HEK293 (cell line): ENCODE results near the gene FRA10AC1.

ENCODE experiments used
- CTCF ChIA-PET: fragments of 350-600 bp; formaldehyde crosslinking; extraction: SDS; loops from one replicate; lab custom pipeline; 2021; ENCODE audit warnings: antibody characterized with exemption; lab: Yijun Ruan, JAX
- POLR2A ChIA-PET: fragments of 300-600 bp; formaldehyde crosslinking; extraction: SDS; loops from one replicate; lab custom pipeline; 2020; ENCODE audit warnings: antibody characterized with exemption, inconsistent platforms; lab: Yijun Ruan, JAX
- H3K27ac ChIP-seq: fragments of 200-500 bp; sonication (Bioruptor generic); 2 replicates; pipeline ENCODE4 v1.5.1; 2014; ENCODE audit warnings: low read depth, low read length, control low read depth, inconsistent platforms; ENCODE audit errors: extremely low read depth
- H3K36me3 ChIP-seq, 2 experiments: fragments of 200-500 bp in 1 of 2; sonication (Bioruptor generic) in 1 of 2; 1 replicate in 1 of 2; 2 replicates in 1 of 2; pipeline ENCODE4 v1.5.1; 2014 to 2017; ENCODE audit warnings: inconsistent platforms in 2 of 2, low read length in 2 of 2; ENCODE audit not compliant: control insufficient read depth in 2 of 2, insufficient read depth in 1 of 2
- H3K4me1 ChIP-seq: fragments of 200-500 bp; sonication (Bioruptor generic); 2 replicates; pipeline ENCODE4 v1.5.1; 2014; ENCODE audit warnings: mild to moderate bottlenecking, low read length, inconsistent platforms; ENCODE audit not compliant: control insufficient read depth, insufficient read depth
- H3K4me3 ChIP-seq: 2 replicates; pipeline ENCODE4 v1.5.1; 2011; ENCODE audit warnings: low read depth, mild to moderate bottlenecking, control low read depth, low read length, moderate library complexity
- H3K9me3 ChIP-seq: fragments of 200-500 bp; sonication (Bioruptor generic); 2 replicates; pipeline ENCODE4 v1.5.1; 2014; ENCODE audit warnings: low read depth, low read length, inconsistent platforms; ENCODE audit not compliant: control insufficient read depth, insufficient read depth
- FEZF1 ChIP-seq: fragments of 450-650 bp; formaldehyde crosslinking; IDR thresholded peaks from 2 replicates; pipeline ENCODE4 v1.5.1; 2016; ENCODE audit warnings: missing biosample characterization, missing genetic modification characterization
- GLIS2 ChIP-seq: fragments of 450-650 bp; formaldehyde crosslinking; IDR thresholded peaks from 2 replicates; pipeline ENCODE4 v1.5.1; 2016; ENCODE audit warnings: missing biosample characterization, missing genetic modification characterization
- HOXA7 ChIP-seq: sonication (generic); formaldehyde crosslinking; IDR thresholded peaks from 2 replicates; pipeline ENCODE4 v1.8.1; 2022; ENCODE audit warnings: missing genetic modification reagents, borderline replicate concordance
- HOXC10 ChIP-seq: sonication (generic); formaldehyde crosslinking; IDR thresholded peaks from 2 replicates; pipeline ENCODE4 v1.8.1; 2023; ENCODE audit warnings: mild to moderate bottlenecking, missing genetic modification reagents
- HOXD13 ChIP-seq: sonication (generic); formaldehyde crosslinking; IDR thresholded peaks from 2 replicates; pipeline ENCODE4 v1.8.0; 2022; ENCODE audit warnings: missing genetic modification reagents, borderline replicate concordance
- KLF1 ChIP-seq: fragments of 450-650 bp; formaldehyde crosslinking; IDR thresholded peaks from 2 replicates; pipeline ENCODE4 v1.5.1; 2016; ENCODE audit warnings: missing biosample characterization, missing genetic modification characterization
- KLF17 ChIP-seq: fragments of 450-650 bp; formaldehyde crosslinking; IDR thresholded peaks from 2 replicates; pipeline ENCODE4 v1.5.1; 2016; ENCODE audit warnings: missing biosample characterization, missing genetic modification characterization
- KLF7 ChIP-seq: fragments of 450-650 bp; formaldehyde crosslinking; IDR thresholded peaks from 2 replicates; pipeline ENCODE4 v1.5.1; 2016; ENCODE audit warnings: missing biosample characterization, missing genetic modification characterization, borderline replicate concordance
- KLF8 ChIP-seq: fragments of 450-650 bp; formaldehyde crosslinking; IDR thresholded peaks from 2 replicates; pipeline ENCODE4 v1.5.1; 2016; ENCODE audit warnings: missing biosample characterization, missing genetic modification characterization
- PRDM10 ChIP-seq: fragments of 450-650 bp; formaldehyde crosslinking; IDR thresholded peaks from 2 replicates; pipeline ENCODE4 v1.5.1; 2016; ENCODE audit warnings: missing biosample characterization, missing genetic modification characterization
- SP7 ChIP-seq: fragments of 450-650 bp; formaldehyde crosslinking; IDR thresholded peaks from 2 replicates; pipeline ENCODE4 v1.5.1; 2016; ENCODE audit warnings: missing biosample characterization, missing genetic modification characterization
- ZFP37 ChIP-seq: fragments of 450-650 bp; formaldehyde crosslinking; IDR thresholded peaks from 2 replicates; pipeline ENCODE4 v1.5.1; 2016; ENCODE audit warnings: missing biosample characterization, missing genetic modification characterization
- ZFP69B ChIP-seq: fragments of 450-650 bp; formaldehyde crosslinking; IDR thresholded peaks from 2 replicates; pipeline ENCODE4 v1.5.1; 2016; ENCODE audit warnings: missing biosample characterization, missing genetic modification characterization
- ZNF223 ChIP-seq: fragments of 450-650 bp; formaldehyde crosslinking; IDR thresholded peaks from 2 replicates; pipeline ENCODE4 v1.5.1; 2016; ENCODE audit warnings: missing biosample characterization, missing genetic modification characterization
- ZNF366 ChIP-seq: fragments of 450-650 bp; formaldehyde crosslinking; conservative IDR thresholded peaks from 2 replicates; pipeline ENCODE4 v1.5.1; 2016; ENCODE audit warnings: missing biosample characterization, missing genetic modification characterization
- ZNF391 ChIP-seq: fragments of 450-650 bp; formaldehyde crosslinking; IDR thresholded peaks from 2 replicates; pipeline ENCODE4 v1.5.1; 2016; ENCODE audit warnings: low read depth, missing biosample characterization, missing genetic modification characterization, borderline replicate concordance
- ZNF394 ChIP-seq: fragments of 450-650 bp; formaldehyde crosslinking; IDR thresholded peaks from 2 replicates; pipeline ENCODE4 v1.5.1; 2016; ENCODE audit warnings: missing biosample characterization, missing genetic modification characterization, mild to moderate bottlenecking, moderate library complexity, borderline replicate concordance
- ZNF501 ChIP-seq: fragments of 450-650 bp; formaldehyde crosslinking; IDR thresholded peaks from 2 replicates; pipeline ENCODE4 v1.5.1; 2016; ENCODE audit warnings: missing biosample characterization, missing genetic modification characterization
- ZNF548 ChIP-seq: fragments of 450-650 bp; formaldehyde crosslinking; IDR thresholded peaks from 2 replicates; pipeline ENCODE4 v1.5.1; 2016; ENCODE audit warnings: missing biosample characterization, missing genetic modification characterization
- ZNF555 ChIP-seq: fragments of 450-650 bp; formaldehyde crosslinking; conservative IDR thresholded peaks from 2 replicates; pipeline ENCODE4 v1.5.1; 2017; ENCODE audit warnings: missing biosample characterization, mild to moderate bottlenecking, missing genetic modification characterization, inconsistent platforms
- ZNF561 ChIP-seq: fragments of 450-650 bp; IDR thresholded peaks from 2 replicates; pipeline ENCODE4 v1.5.1; 2018; ENCODE audit warnings: missing biosample characterization, missing genetic modification characterization, borderline replicate concordance
- ZNF600 ChIP-seq: fragments of 450-650 bp; formaldehyde crosslinking; IDR thresholded peaks from 2 replicates; pipeline ENCODE4 v1.5.1; 2016; ENCODE audit warnings: missing biosample characterization, missing genetic modification characterization
- ZNF629 ChIP-seq: fragments of 450-650 bp; formaldehyde crosslinking; IDR thresholded peaks from 2 replicates; pipeline ENCODE4 v1.5.1; 2017; ENCODE audit warnings: missing biosample characterization, missing genetic modification characterization
- ZNF639 ChIP-seq: fragments of 450-650 bp; formaldehyde crosslinking; IDR thresholded peaks from 2 replicates; pipeline ENCODE4 v1.5.1; 2016; ENCODE audit warnings: missing biosample characterization, missing genetic modification characterization
- ZNF654 ChIP-seq: fragments of 450-650 bp; formaldehyde crosslinking; IDR thresholded peaks from 2 replicates; pipeline ENCODE4 v1.5.1; 2016; ENCODE audit warnings: low read depth, missing biosample characterization, missing genetic modification characterization
- ZNF692 ChIP-seq: fragments of 450-650 bp; formaldehyde crosslinking; IDR thresholded peaks from 2 replicates; pipeline ENCODE4 v1.5.1; 2016; ENCODE audit warnings: missing biosample characterization, missing genetic modification characterization
- ZNF707 ChIP-seq: fragments of 450-650 bp; formaldehyde crosslinking; IDR thresholded peaks from 2 replicates; pipeline ENCODE4 v1.5.1; 2016; ENCODE audit warnings: missing biosample characterization, missing genetic modification characterization
- TF ChIP-seq, protein P1 (sequence below): fragments of 450-650 bp; formaldehyde crosslinking; IDR thresholded peaks from 2 replicates; pipeline ENCODE4 v1.5.1; 2016; ENCODE audit warnings: missing biosample characterization, missing genetic modification characterization

Gene FRA10AC1

GRCh38 chr10:93749218-93749799 lies 46.9 kb upstream of the FRA10AC1 start (continued):
- TF ChIP-seq ZNF707 (tag by site-specific recombination) (no peak), HOXC10 (CRISPR knock-in tag) (no peak), ZNF548 (tag by site-specific recombination) (no peak)
- TF ChIP-seq, all 188 proteins: peak for 27

DNA sequence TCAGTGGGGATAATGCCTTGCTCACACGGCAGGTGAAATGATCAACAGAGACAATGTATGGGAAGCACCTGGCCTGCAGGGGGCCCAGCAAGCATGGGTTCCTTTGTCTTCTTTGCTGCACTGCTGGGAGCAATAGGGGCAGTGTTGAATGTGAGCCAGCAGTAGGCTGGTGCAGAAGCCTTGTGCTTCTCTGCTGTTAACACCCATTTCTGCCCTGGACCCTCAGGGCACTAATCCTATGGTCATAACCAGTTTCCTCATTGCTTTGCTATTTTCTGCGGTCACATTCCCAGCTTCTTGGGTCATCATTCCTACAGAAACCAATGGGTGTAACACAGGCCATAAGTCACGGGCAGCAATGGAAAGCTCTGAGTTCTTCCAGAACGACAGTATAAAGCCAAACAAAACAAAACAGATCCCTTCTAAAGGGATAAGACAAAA lies 44.5 kb upstream of the FRA10AC1 start:
- Histone ChIP-seq H3K36me3 (no peaks in the 10 kb centered on the region), H3K4me3 (no peak overlapping the region), H3K9me3 (no peaks in the 10 kb centered on the region), H3K4me1 (peaks cover 3% of the 10 kb centered on the region; the same call in 1 of the 2 replicates), H3K27ac (no peak overlapping the region)
- ChIA-PET CTCF (interaction anchor here (0.6 to 7.5 kb wide), 17 partner anchors 8 to 565 kb away, joined by 3 to 179 read pairs (median 4); partner anchors contain the start of gene FRA10AC1), POLR2A (interaction anchor here (0.8 to 1.4 kb wide), 3 partner anchors 45 to 69 kb away, joined by 3 to 4 read pairs (median 4); partner anchors contain the start of gene FRA10AC1)
- TF ChIP-seq ZNF223: no peak
- TF ChIP-seq KLF1 (tag by site-specific recombination): 0 out of 2 replicates have a peak, but pooled peaks have one; percentile 41
- peak; percentile 40; the same call in 1 of the 2 replicates for TF ChIP-seq ZFP69B (tag by site-specific recombination)
- peak; percentile 93 for TF ChIP-seq ZFP37 (tag by site-specific recombination)
- 0 out of 2 replicates have a peak, but pooled peaks have one; percentile 41 for TF ChIP-seq HOXD13 (CRISPR knock-in tag)
- no peak for TF ChIP-seq KLF7 (tag by site-specific recombination)
- TF ChIP-seq ZNF555 (tag by site-specific recombination): no peak
- no peak for TF ChIP-seq GLIS2 (tag by site-specific recombination)
- no peak for TF ChIP-seq HOXA7
- peak; percentile 26 for TF ChIP-seq ZNF654
- TF ChIP-seq, protein P1, sequence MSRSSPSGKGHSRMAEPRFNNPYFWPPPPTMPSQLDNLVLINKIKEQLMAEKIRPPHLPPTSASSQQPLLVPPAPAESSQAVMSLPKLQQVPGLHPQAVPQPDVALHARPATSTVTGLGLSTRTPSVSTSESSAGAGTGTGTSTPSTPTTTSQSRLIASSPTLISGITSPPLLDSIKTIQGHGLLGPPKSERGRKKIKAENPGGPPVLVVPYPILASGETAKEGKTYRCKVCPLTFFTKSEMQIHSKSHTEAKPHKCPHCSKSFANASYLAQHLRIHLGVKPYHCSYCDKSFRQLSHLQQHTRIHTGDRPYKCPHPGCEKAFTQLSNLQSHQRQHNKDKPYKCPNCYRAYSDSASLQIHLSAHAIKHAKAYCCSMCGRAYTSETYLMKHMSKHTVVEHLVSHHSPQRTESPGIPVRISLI (tag by site-specific recombination): peak; percentile 49; the same call in 1 of the 2 replicates
- TF ChIP-seq ZNF501: peak; percentile 34; the same call in 1 of the 2 replicates
- TF ChIP-seq ZNF692 (tag by site-specific recombination): peak; percentile 66; the same call in 1 of the 2 replicates
- peak; percentile 42; the same call in 1 of the 2 replicates for TF ChIP-seq ZNF394
- TF ChIP-seq FEZF1 (tag by site-specific recombination): peak; percentile 69
- peak; percentile 57; the same call in 1 of the 2 replicates for TF ChIP-seq SP7 (tag by site-specific recombination)
- peak; percentile 78 for TF ChIP-seq ZNF629 (tag by site-specific recombination)
- peak; percentile 61 for TF ChIP-seq ZNF366 (tag by site-specific recombination)
- 0 out of 2 replicates have a peak, but pooled peaks have one; percentile 25 for TF ChIP-seq ZNF391 (tag by site-specific recombination)
- TF ChIP-seq ZNF639 (tag by site-specific recombination): 0 out of 2 replicates have a peak, but pooled peaks have one; percentile 25
- TF ChIP-seq PRDM10 (tag by site-specific recombination): 0 out of 2 replicates have a peak, but pooled peaks have one; percentile 34
- peak; percentile 37; the same call in 1 of the 2 replicates for TF ChIP-seq KLF8
- no peak for TF ChIP-seq KLF17 (tag by site-specific recombination)
- TF ChIP-seq ZNF600 (tag by site-specific recombination): peak; percentile 54; the same call in 1 of the 2 replicates
- 0 out of 2 replicates have a peak, but pooled peaks have one; percentile 34 for TF ChIP-seq ZNF561 (tag by site-specific recombination)
